Tibial nerve (tissue), 4 donors: ENCODE data around the gene ZIM2.

Source experiments
- EP300 ChIP-seq, 2 donors: sonication (generic); formaldehyde crosslinking; IDR thresholded peaks; one replicate each; pipeline ENCODE4 v1.6.1; 2017; ENCODE audit warnings: antibody characterized with exemption in 2 of 2, mild to moderate bottlenecking in 1 of 2
- POLR2A ChIP-seq, 2 donors: fragments of 450-650 bp; IDR thresholded peaks; one replicate each; pipeline ENCODE4 v1.6.1; 2017; ENCODE audit warnings: antibody characterized with exemption in 2 of 2, mild to moderate bottlenecking in 2 of 2, moderate library complexity in 2 of 2
- TF ChIP-seq, protein P1 (sequence below), 5 experiments: fragments of 200-600 bp in 3 of 5; fragments of 450-650 bp in 2 of 5; sonication (generic) in 3 of 5; IDR thresholded peaks; one replicate each; pipeline ENCODE4 v1.5.1; 2016 to 2019; ENCODE audit warnings: antibody characterized with exemption in 5 of 5, mild to moderate bottlenecking in 3 of 5, moderate library complexity in 2 of 5

DNA sequence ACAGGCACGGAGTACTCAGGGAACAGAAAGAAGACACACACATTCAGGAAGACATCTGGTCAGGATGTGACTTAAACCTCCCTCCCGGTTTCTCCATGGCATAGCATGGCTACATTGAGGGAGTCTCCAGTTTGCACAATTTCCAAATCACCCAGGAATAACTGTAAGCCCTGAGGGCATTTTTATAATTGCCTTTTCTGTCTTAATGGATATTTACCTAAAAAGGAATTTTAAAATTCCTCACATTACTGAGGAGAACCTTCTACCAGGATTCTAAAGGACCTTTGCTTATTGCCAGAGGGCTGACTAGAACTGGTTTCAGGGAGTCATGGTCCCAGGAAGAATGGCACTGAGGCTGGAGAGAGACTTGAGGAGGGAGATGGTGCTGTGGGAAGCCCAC is 21.4 kb downstream of the ZIM2 start:
- TF ChIP-seq, protein P1, sequence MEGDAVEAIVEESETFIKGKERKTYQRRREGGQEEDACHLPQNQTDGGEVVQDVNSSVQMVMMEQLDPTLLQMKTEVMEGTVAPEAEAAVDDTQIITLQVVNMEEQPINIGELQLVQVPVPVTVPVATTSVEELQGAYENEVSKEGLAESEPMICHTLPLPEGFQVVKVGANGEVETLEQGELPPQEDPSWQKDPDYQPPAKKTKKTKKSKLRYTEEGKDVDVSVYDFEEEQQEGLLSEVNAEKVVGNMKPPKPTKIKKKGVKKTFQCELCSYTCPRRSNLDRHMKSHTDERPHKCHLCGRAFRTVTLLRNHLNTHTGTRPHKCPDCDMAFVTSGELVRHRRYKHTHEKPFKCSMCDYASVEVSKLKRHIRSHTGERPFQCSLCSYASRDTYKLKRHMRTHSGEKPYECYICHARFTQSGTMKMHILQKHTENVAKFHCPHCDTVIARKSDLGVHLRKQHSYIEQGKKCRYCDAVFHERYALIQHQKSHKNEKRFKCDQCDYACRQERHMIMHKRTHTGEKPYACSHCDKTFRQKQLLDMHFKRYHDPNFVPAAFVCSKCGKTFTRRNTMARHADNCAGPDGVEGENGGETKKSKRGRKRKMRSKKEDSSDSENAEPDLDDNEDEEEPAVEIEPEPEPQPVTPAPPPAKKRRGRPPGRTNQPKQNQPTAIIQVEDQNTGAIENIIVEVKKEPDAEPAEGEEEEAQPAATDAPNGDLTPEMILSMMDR (IDR thresholded peaks at IDR 0.05), result no peak
- TF ChIP-seq POLR2A (IDR thresholded peaks at IDR 0.05) (no peak), EP300 (IDR thresholded peaks at IDR 0.05) (no peak)
